GM18858 (cell line): Measurements from ENCODE around the gene MEIOB.
"Not testable (repeated sequence)": the region's sequence is repeated elsewhere in the genome, so short reads cannot be mapped to it uniquely, and the experiment has no call there.

Experiments used
- ATAC-seq: cut with Tn5 transposase; IDR thresholded peaks from one replicate; pipeline ENCODE4 v1.9.1; 2021; ENCODE audit not compliant: unreplicated experiment

Gene MEIOB

GRCh38 chr16:1879477-1879876 lies 7.5 kb upstream of the MEIOB start:
- ATAC-seq: no peak

GRCh38 chr16:1878256-1878655 lies 6.3 kb upstream of the MEIOB start:
- no peak for ATAC-seq

GRCh38 chr16:1877804-1878203 lies 5.8 kb upstream of the MEIOB start:
- no peak for ATAC-seq

GRCh38 chr16:1877089-1877488 lies 5.1 kb upstream of the MEIOB start:
- ATAC-seq: no peak

GRCh38 chr16:1876468-1876867 lies 4.5 kb upstream of the MEIOB start:
- no peak for ATAC-seq

- not testable (repeated sequence) for ATAC-seq
These were observed 4.1 kb upstream of the MEIOB start for GRCh38 chr16:1876066-1876465.

- ATAC-seq: no peak
These were observed 2.9 kb upstream of the MEIOB start for GRCh38 chr16:1874854-1875253.

- no peak for ATAC-seq
These were observed 1.4 kb downstream of the MEIOB start for GRCh38 chr16:1870365-1871082.

GRCh38 chr16:1865902-1866690 lies 5.9 kb downstream of the MEIOB start:
- no peak for ATAC-seq

- ATAC-seq: no peak
These were observed 8.1 kb downstream of the MEIOB start for GRCh38 chr16:1863681-1864460.

- ATAC-seq: no peak
These were observed 9.6 kb downstream of the MEIOB start for GRCh38 chr16:1862394-1862793.

GRCh38 chr16:1861730-1862129 lies 10.2 kb downstream of the MEIOB start:
- ATAC-seq: no peak

- ATAC-seq: no peak
These were observed 12.3 kb downstream of the MEIOB start for GRCh38 chr16:1859650-1860049.

- no peak for ATAC-seq
These were observed 13.6 kb downstream of the MEIOB start for GRCh38 chr16:1858189-1858865.

- ATAC-seq: no peak
These were observed 14.4 kb downstream of the MEIOB start for GRCh38 chr16:1857433-1858097.

- ATAC-seq: no peak
These were observed 20.2 kb downstream of the MEIOB start for GRCh38 chr16:1851793-1852192.

- ATAC-seq: no peak
These were observed 21.0 kb downstream of the MEIOB start for GRCh38 chr16:1850981-1851380.

GRCh38 chr16:1846416-1846815 lies 25.5 kb downstream of the MEIOB start:
- ATAC-seq: no peak

GRCh38 chr16:1845985-1846384 lies 26.0 kb downstream of the MEIOB start:
- no peak for ATAC-seq

GRCh38 chr16:1839554-1839953 lies 32.4 kb downstream of the MEIOB start:
- ATAC-seq: no peak

- ATAC-seq: no peak
These were observed 37.9 kb downstream of the MEIOB start for GRCh38 chr16:1834096-1834495.
